ENCODE results near the gene PHF19.

DNA sequence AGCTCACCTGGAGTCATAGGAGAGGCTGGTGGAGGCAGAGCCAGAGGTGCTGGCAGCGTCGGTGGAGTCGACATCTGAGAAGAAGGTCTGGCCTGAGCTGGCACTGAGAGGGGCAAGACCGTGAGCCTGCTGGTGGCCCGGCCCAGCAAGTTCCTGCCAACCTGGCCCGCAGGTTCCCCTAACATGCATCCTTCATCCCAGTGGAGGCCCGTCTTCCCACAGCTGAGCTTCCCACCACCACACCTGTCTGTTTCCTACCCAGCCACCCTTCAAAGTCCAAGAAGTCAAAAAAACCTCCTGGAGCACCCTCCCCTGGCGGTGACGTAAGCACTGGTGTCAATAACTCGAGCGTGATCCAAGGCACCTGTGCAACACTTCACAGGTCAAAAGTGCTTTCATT is 16.9 kb downstream of the PHF19 start:
- TF ChIP-seq CTCF (IDR thresholded peaks at IDR 0.05) (no peak), POLR2A (IDR thresholded peaks at IDR 0.05) (no peak), POLR2AphosphoS5 (IDR thresholded peaks at IDR 0.05) (no peak), EP300 (IDR thresholded peaks at IDR 0.05; ENCODE audit: low read depth) (no peak)
